K562 (cell line): ENCODE data around the gene GP1BB.

Experiments
- CREM ChIP-seq: IDR thresholded peaks from 2 replicates; pipeline ENCODE4 v1.6.1; 2014; ENCODE audit warnings: antibody characterized with exemption, low read depth
- CTCF ChIP-seq, 3 experiments: IDR thresholded peaks in 2 of 3; conservative IDR thresholded peaks in 1 of 3; 2 replicates each; pipeline ENCODE4 v1.5.1; 2011 to 2012; ENCODE audit warnings: low read length in 3 of 3, mild to moderate bottlenecking in 3 of 3, control low read depth in 2 of 3, improper control_type of control experiment in 1 of 3, inconsistent platforms in 1 of 3, low read depth in 1 of 3, mixed read lengths in 1 of 3, moderate library complexity in 1 of 3; ENCODE audit not compliant: insufficient read depth in 2 of 3
- FOSL1 ChIP-seq: fragments of 200-800 bp; sonication (Bioruptor generic); conservative IDR thresholded peaks from 2 replicates; pipeline ENCODE4 v1.6.1; 2016; ENCODE audit warnings: missing genetic modification characterization, missing compliant biosample characterization
- HDGF ChIP-seq: fragments of 450-650 bp; IDR thresholded peaks from 2 replicates; pipeline ENCODE4 v1.6.1; 2016
- KDM1A ChIP-seq, 2 experiments: fragments of 450-650 bp; IDR thresholded peaks; 2 replicates each; pipeline ENCODE4 v1.6.1; 2016; ENCODE audit warnings: mild to moderate bottlenecking in 2 of 2
- MAX ChIP-seq: sonication (generic); formaldehyde crosslinking; IDR thresholded peaks from 2 replicates; pipeline ENCODE4 v1.9.0; 2022; ENCODE audit warnings: mild to moderate bottlenecking, missing genetic modification reagents
- RNF219 ChIP-seq: fragments of 250-450 bp; sonication (Bioruptor Pico); IDR thresholded peaks from 2 replicates; pipeline ENCODE4 v1.5.0; 2022; ENCODE audit warnings: mild to moderate bottlenecking
- SETDB1 ChIP-seq: IDR thresholded peaks from one replicate; pipeline ENCODE4 v1.6.1; 2012; ENCODE audit warnings: low read length, control low read depth, inconsistent platforms
- SMC3 ChIP-seq: conservative IDR thresholded peaks from 2 replicates; pipeline ENCODE4 v1.6.1; 2011; ENCODE audit warnings: low read depth, low read length, improper control_type of control experiment; ENCODE audit not compliant: insufficient read depth
- ZBTB33 ChIP-seq: sonication (generic); formaldehyde crosslinking; IDR thresholded peaks from 2 replicates; pipeline ENCODE4 v1.8.1; 2023; ENCODE audit warnings: mild to moderate bottlenecking, missing genetic modification reagents
- ZBTB49 ChIP-seq: sonication (generic); formaldehyde crosslinking; IDR thresholded peaks from 2 replicates; pipeline ENCODE4 v1.8.0; 2022; ENCODE audit warnings: missing genetic modification reagents, mild to moderate bottlenecking, borderline replicate concordance
- ZNF507 ChIP-seq: conservative IDR thresholded peaks from 2 replicates; pipeline ENCODE4 v1.6.1; 2017; ENCODE audit warnings: missing genetic modification characterization, missing compliant biosample characterization
- ZNF518B ChIP-seq: fragments of 250-450 bp; sonication (Bioruptor Pico); IDR thresholded peaks from 2 replicates; pipeline ENCODE4 v1.5.0; 2021; ENCODE audit warnings: mild to moderate bottlenecking, moderate library complexity
- TF ChIP-seq, protein P1 (sequence below): fragments of 450-650 bp; formaldehyde crosslinking; IDR thresholded peaks from 2 replicates; pipeline ENCODE4 v1.4.0; 2020; ENCODE audit warnings: mild to moderate bottlenecking, mixed read lengths

- no peak for TF ChIP-seq ZBTB33
- no peak for TF ChIP-seq ZNF507 (tag)
- TF ChIP-seq CTCF (IDR thresholded peaks at IDR 0.05 in 2 of 3, conservative IDR thresholded peaks at IDR 0.05 in 1 of 3; ENCODE audit: insufficient read depth in 2 of 3, low read depth in 1 of 3, low read length in 3 of 3) = no peak
- TF ChIP-seq SETDB1 = no peak
- TF ChIP-seq RNF219 (CRISPR knock-in tag) = no peak
- TF ChIP-seq, protein P1, sequence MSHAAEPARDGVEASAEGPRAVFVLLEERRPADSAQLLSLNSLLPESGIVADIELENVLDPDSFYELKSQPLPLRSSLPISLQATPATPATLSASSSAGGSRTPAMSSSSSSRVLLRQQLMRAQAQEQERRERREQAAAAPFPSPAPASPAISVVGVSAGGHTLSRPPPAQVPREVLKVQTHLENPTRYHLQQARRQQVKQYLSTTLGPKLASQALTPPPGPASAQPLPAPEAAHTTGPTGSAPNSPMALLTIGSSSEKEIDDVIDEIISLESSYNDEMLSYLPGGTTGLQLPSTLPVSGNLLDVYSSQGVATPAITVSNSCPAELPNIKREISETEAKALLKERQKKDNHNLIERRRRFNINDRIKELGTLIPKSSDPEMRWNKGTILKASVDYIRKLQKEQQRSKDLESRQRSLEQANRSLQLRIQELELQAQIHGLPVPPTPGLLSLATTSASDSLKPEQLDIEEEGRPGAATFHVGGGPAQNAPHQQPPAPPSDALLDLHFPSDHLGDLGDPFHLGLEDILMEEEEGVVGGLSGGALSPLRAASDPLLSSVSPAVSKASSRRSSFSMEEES (CRISPR knock-in tag) = no peak
- no peak for TF ChIP-seq HDGF
- TF ChIP-seq MAX (CRISPR knock-in tag) = no peak
- TF ChIP-seq ZBTB49 (CRISPR knock-in tag) = no peak
- TF ChIP-seq KDM1A (IDR thresholded peaks at IDR 0.05) = no peak
- no peak for TF ChIP-seq FOSL1 (tag)
- no peak for TF ChIP-seq CREM
- TF ChIP-seq SMC3 = no peak
- TF ChIP-seq ZNF518B (CRISPR knock-in tag) = no peak
Observed at GRCh38 chr22:19763458-19764298, 40.3 kb downstream of the GP1BB start.
